NAMALWA (cell line): Measurements from ENCODE around the gene GNL3.
"Not testable (repeated sequence)": the region's sequence is repeated elsewhere in the genome, so short reads cannot be mapped to it uniquely, and the experiment has no call there.

Source experiments
- DNase-seq: peaks from one replicate; pipeline ENCODE4 v3.0.0-alpha.2; 2015; ENCODE audit warnings: low spot score

Gene GNL3

DNA sequence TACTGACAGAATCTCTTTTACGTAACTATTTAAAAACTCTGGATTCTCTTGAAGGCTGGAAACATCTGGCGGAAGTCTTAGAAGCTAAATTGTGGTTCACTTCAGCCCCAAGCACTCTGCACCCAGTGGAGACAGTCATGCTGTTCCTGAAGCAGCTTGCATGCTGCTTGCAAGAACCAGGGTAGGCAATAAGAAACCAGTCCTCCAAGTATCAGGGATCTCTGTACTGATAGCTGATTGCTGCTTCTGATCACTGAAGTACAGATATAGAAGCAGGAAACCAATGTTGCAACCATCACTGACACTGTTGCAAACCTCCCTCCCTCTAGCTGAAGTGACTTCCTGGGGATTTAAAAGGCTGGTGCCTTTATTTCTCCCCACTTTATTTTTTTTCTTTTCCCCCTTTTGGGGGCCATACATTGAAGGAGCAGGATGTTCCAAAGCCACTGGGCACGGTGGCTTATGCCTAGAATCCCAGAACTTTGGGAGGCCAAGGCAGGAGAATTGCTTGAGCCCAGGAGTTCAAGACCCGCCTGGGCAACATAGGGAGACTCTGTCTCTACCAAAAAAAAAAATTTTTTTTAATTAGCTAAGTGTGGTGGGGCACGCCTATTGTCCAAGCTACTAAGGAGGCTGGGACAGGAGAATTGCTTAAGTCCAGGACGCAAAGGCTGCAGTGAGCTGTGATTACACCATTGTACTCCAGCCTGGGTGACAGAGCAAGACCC lies 35.3 kb downstream of the GNL3 start:
- DNase-seq, result peak; percentile 32

DNA sequence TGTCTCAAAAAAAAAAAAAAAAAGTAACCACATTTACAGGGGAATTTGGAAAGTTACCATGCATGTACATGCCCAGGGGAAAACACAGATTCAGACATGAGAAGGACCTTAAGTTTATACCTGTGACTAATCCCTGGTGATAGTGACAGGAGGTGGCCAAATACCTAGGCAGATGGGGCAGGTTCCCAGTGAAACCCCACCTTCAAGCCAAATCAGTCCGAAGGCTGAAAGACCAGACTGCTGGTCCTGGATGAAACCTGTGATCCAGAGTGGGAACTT lies 35.8 kb downstream of the GNL3 start:
- DNase-seq, result no peak

DNA sequence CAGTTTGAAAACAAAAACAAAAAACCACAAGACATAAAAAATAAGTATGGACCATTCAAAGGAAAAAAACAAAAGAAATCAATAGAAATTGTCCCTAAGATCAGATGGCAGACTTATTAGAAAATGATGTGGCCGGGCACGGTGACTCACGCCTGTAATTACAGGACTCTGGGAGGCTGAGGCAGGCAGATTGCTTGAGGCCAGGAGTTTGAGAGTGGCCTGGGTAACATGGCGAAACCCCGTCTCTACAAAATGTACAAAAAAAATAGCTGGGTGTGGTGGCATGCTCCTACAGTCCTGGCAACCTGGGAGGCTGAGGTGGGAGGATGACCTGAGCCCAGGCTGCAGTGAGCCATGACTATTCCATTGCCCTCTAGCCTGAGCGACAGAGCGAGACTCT lies 36.7 kb downstream of the GNL3 start:
- DNase-seq, result no peak

DNA sequence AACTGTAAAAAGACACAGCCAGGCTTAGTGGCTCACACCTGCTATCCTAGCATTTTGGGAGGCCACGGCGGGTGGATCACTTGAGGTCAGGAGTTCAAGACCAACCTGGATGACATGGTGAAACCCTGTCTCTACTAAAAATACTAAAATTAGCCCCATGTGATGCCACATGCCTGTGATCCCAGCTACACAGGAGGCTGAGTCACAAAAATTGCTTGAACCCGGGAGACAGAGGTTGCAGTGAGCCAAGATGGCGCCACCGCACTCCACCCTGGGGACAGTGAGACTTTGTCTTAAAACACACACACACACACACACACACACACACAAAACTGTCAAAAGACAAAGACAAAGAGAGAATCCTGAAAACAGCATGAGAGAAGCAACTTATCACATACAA lies 38.1 kb downstream of the GNL3 start:
- no peak for DNase-seq

DNA sequence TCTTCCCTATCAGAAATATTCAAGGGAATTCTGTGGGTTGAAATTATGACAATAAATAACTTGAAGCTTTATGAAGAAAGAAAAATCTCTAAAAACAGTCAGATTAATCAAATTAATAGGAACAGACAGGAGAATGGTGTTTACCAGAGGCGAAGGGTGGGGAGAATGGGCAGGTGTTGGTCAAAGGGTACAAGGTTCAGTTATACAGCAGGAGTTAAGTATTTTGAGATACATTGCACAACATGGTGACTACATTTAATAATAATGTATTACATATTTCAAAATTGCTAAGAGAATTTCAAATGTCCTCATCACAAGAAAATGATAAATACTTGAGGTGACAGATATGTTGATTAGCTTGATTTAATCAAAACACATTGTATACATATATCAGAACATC lies 38.7 kb downstream of the GNL3 start:
- no peak for DNase-seq

DNA sequence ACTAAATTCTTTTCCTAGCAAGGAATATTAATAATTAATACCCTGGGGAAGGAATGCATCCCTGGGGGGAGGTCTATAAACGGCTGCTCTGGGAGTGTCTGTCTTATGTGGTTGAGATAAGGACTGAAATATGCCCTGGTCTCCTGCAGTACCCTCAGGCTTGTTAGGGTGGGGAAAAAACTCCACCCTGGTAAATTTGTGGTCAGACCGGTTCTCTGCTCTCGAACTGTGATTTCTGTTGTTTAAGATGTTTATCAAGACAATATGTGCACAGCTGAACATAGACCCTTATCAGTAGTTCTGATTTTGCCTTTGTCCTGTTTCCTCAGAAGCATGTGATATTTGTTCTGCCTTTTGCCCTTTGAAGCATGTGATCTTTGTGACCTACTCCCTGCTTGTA lies 42.9 kb downstream of the GNL3 start:
- not testable (repeated sequence) for DNase-seq

DNA sequence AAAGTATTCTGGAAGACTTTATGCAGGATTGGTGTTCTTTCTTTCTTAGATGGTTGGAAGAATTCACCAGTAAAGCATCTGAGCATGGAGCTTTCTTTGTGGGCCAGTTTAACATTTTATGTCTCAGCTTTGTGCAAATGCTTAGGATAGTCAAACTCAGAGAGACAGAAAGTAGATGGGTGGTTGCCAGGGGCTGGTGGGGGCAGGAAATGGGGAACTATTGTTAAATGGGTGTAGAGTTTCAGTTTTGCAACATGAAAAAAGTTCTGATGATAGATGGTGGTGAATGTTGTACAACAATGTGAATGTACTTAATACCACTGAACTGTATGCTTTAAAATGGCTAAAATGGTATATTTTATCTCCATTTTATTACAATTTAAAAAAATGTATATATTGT lies 44.8 kb downstream of the GNL3 start:
- no peak for DNase-seq

DNA sequence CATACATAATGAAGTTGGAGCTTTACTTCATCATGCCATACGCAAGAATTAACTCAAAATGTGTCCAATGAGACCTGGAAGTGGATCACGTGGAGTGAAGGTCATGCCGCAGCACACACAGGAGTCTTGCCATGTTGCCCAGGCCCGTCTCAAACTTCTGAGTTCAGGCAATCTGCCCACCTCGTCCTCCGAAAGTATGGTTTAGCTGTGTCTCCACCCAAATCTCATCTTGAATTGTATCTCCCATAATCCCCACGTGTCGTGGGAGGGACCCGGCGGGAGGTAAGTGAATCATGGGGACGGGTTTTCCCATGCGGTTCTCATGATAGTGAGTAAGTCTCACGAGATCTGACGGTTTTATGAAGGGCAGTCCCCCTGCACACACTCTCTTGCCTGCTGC lies 45.8 kb downstream of the GNL3 start:
- no peak for DNase-seq

DNA sequence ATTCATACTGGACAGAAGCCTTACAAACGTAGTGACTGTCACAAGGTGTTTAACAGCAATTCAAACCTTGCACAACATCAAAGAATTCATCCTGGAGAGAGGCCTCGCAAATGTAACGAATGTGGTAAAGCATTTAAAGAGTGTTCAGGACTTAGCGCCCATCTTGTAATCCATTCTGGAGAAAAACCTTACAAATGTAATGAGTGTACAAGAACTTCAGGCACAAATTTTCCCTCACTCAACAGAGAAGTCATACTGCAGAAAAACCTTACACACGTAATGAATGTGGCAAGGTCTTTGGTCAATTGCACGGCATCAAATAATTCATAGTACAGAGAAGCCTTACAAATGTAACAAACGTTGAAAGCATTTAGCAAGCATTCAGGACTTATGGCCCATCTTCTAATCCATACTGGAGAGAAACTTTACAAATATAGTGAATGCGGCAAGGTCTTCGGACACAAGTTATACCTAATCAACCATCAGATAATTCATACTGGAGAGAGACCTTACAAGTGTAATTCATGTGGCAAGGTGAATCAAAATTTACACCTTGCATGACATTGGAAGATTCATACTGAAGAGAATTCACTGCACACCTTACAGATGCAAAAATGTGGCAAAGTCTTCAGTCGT lies 47.5 kb downstream of the GNL3 start:
- no peak for DNase-seq

DNA sequence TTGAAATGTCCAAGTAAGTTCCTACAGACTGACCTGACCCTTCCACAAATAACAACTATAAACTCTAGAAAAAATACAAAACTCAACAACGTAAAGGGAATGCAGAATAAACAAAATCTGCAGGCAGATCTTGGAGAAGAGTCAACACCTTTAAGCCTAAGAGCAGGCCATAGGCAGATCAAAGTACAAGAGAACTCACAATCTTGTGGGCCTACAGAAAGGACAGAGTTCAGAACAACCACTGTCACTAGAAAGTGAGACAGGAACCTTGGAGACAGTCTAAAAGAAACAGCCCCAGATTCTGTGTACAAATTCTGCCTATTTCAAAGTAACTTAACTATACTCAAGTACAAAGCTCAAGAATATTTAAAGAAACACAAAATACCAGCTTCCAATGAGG lies 53.9 kb downstream of the GNL3 start:
- no peak for DNase-seq

DNA sequence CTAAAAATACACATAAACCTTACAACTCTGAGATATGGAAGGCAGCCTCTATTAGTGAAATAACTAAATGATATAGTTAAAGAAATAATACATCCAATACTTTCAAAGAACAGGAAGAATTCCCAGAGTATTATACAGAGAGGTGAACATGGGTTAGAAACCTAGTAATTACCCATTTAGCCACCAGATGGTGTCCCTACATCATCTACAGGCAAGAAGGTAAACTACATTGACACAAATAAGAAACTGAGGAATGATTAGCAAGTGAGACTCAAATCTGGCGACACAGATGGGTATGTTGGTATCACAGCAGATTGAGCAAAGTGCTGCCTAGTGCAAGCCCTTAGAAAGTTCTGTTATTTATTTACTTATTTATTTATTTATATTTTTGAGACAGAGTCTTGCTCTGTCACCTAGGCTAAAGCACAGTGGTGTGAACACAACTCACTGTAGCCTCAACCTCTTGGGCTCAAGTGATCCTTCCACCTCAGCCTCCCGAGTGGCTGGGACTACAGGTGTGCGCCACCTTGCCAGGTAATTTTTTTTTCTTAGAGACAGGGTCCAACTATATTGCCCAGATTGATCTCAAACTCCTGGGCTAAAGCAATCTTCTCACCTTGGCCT lies 56.7 kb downstream of the GNL3 start:
- peak; percentile 42 for DNase-seq

DNA sequence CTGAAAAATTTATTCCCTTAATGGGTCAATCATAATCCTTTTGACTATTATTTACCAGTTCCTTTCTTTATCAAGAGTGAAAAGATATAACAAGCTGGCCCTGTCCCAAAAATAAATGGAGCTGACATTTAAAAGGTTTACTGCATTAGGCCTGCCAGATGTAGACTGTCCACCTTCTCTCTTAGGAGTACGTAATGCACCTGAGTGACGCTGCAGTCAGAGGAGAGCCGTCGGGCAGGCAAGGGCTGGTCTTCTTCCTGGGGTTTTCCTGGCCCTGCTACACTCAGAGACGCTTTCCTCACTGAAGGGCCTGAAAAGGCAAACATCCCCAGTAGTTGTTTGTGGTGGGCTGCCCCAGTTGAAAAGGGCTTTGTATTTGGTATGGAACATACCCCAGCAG lies 57.3 kb downstream of the GNL3 start:
- no peak for DNase-seq

DNA sequence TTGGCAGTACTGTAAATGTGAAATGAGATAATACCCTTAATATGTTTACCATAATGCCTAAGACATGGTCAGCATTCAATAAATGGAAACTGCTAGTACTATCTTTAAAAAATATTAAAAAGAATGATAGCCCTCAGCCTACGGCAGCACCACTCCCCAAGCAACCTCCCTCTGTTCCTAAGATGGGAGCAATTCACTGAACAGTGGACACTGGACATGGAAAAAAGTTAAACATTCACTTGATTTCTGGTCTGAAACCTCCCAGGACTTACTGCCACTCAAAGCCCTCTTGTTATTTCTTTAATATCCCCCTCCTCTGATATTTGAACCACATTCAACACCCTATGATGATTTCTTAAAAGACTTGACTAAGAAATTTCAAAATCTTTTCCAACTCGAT lies 57.9 kb downstream of the GNL3 start:
- DNase-seq, result no peak
